ENCODE measurements around the gene CDON. TPM values are rescaled to one million over a fixed set of nuclear protein-coding genes. Genes with fewer than 3 reads are reported as not detected.

Gene CDON
- total RNA-seq, 1 experiment from 2014 or later = 34.1 TPM

GRCh38 chr11:125954945-125955640 is 107.6 kb downstream of the CDON start (continued):
- TF ChIP-seq CREM (CRISPR knock-in tag; IDR thresholded peaks at IDR 0.05) = no peak
- no peak for TF ChIP-seq USF1 (CRISPR knock-in tag; IDR thresholded peaks at IDR 0.05)
- TF ChIP-seq, protein P1, sequence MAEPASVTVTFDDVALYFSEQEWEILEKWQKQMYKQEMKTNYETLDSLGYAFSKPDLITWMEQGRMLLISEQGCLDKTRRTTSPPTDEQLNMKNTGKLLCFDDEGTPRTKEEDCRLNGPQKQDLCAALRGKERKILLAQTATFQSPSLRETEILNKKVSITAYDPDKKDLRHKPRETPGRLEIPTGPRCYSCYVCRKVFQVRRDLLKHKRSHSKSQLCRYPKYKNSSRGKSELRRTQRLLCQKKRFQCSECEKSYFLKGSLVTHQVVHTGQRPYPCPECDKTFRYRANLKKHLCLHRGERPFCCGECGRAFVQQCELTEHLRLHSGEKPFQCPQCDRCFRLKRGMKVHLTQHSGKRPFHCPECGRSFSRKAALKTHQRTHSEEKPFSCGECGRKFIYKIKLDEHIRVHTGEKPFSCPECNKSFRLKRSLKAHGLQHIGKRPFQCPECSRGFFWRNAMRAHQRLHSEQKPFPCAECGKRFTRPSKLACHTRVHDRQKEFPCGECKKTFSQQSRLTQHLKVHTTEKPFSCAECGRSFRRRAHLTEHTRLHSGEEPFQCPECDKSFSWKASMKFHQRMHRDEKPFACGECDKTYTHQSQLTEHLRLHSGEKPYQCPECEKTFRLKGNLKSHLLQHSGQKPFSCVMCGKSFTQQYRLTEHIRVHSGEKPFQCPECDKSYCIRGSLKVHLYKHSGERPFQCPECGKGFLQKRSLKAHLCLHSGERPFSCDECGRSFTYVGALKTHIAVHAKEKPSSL (CRISPR knock-in tag; conservative IDR thresholded peaks at IDR 0.05) = no peak
- TF ChIP-seq FOXP4 (CRISPR knock-in tag; IDR thresholded peaks at IDR 0.05) = no peak
- no peak for TF ChIP-seq ZNF232 (CRISPR knock-in tag; IDR thresholded peaks at IDR 0.05)

- Mint-ChIP-seq H3K4me3 (no peak overlapping the region), H3K9me3 (no peaks in the 10 kb centered on the region), H3K36me3 (no peaks in the 10 kb centered on the region), H3K4me1 (peaks cover 8% of the 10 kb centered on the region; the same call in 1 of the 2 replicates), H3K27ac (no peak overlapping the region; the same call in 1 of the 2 replicates), H3K27me3 (ENCODE audit: low read depth) (no peaks in the 10 kb centered on the region)
- CTCF ChIA-PET = no interaction called here
- ATAC-seq (no peak), DNase-seq (ENCODE audit: low spot score) (no peak)
- POLR2A ChIA-PET = no interaction called here
- TF ChIP-seq, protein P2, sequence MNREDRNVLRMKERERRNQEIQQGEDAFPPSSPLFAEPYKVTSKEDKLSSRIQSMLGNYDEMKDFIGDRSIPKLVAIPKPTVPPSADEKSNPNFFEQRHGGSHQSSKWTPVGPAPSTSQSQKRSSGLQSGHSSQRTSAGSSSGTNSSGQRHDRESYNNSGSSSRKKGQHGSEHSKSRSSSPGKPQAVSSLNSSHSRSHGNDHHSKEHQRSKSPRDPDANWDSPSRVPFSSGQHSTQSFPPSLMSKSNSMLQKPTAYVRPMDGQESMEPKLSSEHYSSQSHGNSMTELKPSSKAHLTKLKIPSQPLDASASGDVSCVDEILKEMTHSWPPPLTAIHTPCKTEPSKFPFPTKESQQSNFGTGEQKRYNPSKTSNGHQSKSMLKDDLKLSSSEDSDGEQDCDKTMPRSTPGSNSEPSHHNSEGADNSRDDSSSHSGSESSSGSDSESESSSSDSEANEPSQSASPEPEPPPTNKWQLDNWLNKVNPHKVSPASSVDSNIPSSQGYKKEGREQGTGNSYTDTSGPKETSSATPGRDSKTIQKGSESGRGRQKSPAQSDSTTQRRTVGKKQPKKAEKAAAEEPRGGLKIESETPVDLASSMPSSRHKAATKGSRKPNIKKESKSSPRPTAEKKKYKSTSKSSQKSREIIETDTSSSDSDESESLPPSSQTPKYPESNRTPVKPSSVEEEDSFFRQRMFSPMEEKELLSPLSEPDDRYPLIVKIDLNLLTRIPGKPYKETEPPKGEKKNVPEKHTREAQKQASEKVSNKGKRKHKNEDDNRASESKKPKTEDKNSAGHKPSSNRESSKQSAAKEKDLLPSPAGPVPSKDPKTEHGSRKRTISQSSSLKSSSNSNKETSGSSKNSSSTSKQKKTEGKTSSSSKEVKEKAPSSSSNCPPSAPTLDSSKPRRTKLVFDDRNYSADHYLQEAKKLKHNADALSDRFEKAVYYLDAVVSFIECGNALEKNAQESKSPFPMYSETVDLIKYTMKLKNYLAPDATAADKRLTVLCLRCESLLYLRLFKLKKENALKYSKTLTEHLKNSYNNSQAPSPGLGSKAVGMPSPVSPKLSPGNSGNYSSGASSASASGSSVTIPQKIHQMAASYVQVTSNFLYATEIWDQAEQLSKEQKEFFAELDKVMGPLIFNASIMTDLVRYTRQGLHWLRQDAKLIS (CRISPR knock-in tag; IDR thresholded peaks at IDR 0.05; ENCODE audit: borderline replicate concordance) = no peak
- TF ChIP-seq PRRX2 (CRISPR knock-in tag; IDR thresholded peaks at IDR 0.05) (no peak), FOXJ3 (CRISPR knock-in tag; IDR thresholded peaks at IDR 0.05; ENCODE audit: borderline replicate concordance) (no peak), TCF7 (CRISPR knock-in tag; IDR thresholded peaks at IDR 0.05; ENCODE audit: low read depth) (no peak), ATF6 (CRISPR knock-in tag; IDR thresholded peaks at IDR 0.05) (no peak), ZNF396 (CRISPR knock-in tag; IDR thresholded peaks at IDR 0.05; ENCODE audit: borderline replicate concordance) (no peak), CDX4 (CRISPR knock-in tag; IDR thresholded peaks at IDR 0.05; ENCODE audit: borderline replicate concordance) (no peak)
- TF ChIP-seq, protein P3, sequence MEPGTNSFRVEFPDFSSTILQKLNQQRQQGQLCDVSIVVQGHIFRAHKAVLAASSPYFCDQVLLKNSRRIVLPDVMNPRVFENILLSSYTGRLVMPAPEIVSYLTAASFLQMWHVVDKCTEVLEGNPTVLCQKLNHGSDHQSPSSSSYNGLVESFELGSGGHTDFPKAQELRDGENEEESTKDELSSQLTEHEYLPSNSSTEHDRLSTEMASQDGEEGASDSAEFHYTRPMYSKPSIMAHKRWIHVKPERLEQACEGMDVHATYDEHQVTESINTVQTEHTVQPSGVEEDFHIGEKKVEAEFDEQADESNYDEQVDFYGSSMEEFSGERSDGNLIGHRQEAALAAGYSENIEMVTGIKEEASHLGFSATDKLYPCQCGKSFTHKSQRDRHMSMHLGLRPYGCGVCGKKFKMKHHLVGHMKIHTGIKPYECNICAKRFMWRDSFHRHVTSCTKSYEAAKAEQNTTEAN (CRISPR knock-in tag; IDR thresholded peaks at IDR 0.05) = no peak
- TF ChIP-seq, protein P4, sequence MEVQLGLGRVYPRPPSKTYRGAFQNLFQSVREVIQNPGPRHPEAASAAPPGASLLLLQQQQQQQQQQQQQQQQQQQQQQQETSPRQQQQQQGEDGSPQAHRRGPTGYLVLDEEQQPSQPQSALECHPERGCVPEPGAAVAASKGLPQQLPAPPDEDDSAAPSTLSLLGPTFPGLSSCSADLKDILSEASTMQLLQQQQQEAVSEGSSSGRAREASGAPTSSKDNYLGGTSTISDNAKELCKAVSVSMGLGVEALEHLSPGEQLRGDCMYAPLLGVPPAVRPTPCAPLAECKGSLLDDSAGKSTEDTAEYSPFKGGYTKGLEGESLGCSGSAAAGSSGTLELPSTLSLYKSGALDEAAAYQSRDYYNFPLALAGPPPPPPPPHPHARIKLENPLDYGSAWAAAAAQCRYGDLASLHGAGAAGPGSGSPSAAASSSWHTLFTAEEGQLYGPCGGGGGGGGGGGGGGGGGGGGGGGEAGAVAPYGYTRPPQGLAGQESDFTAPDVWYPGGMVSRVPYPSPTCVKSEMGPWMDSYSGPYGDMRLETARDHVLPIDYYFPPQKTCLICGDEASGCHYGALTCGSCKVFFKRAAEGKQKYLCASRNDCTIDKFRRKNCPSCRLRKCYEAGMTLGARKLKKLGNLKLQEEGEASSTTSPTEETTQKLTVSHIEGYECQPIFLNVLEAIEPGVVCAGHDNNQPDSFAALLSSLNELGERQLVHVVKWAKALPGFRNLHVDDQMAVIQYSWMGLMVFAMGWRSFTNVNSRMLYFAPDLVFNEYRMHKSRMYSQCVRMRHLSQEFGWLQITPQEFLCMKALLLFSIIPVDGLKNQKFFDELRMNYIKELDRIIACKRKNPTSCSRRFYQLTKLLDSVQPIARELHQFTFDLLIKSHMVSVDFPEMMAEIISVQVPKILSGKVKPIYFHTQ (CRISPR knock-in tag; IDR thresholded peaks at IDR 0.05) = no peak
- TF ChIP-seq, protein P5, sequence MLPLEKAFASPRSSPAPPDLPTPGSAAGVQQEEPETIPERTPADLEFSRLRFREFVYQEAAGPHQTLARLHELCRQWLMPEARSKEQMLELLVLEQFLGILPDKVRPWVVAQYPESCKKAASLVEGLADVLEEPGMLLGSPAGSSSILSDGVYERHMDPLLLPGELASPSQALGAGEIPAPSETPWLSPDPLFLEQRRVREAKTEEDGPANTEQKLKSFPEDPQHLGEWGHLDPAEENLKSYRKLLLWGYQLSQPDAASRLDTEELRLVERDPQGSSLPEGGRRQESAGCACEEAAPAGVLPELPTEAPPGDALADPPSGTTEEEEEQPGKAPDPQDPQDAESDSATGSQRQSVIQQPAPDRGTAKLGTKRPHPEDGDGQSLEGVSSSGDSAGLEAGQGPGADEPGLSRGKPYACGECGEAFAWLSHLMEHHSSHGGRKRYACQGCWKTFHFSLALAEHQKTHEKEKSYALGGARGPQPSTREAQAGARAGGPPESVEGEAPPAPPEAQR (CRISPR knock-in tag; IDR thresholded peaks at IDR 0.05) = no peak
Measured at GRCh38 chr11:125954123-125954944, 108.3 kb downstream of the CDON start.
